NCI-H2196 treated with DMSO at 0.1 percent for 48 hours (cell line): ENCODE results near the gene ZNF548.

ENCODE experiments used
- DNase-seq: peaks from one replicate; lab custom pipeline; 2025; ENCODE audit not compliant: unreplicated experiment; lab: John Stamatoyannopoulos, UW

ZNF548 gene

DNA sequence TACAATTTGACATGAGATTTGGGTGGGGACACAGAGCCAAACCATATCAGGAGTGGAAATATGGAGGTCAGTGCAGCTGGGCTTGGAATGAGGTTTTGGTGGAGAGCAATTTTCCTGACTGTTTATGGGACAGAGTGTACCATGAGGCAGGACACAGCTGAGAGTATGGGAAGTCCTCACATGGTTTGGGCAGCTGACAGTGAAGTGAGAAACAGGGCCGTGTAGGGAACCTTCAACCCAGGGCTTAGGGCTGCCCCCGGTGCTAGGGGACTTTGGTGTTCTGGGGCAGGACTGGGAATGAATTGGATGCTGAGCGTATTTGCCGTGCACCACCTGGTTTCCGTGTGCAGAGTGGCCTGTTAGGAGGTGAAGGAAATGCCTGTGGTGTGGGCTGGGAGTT is 6.1 kb downstream of the ZNF548 start:
- DNase-seq, result no peak

DNA sequence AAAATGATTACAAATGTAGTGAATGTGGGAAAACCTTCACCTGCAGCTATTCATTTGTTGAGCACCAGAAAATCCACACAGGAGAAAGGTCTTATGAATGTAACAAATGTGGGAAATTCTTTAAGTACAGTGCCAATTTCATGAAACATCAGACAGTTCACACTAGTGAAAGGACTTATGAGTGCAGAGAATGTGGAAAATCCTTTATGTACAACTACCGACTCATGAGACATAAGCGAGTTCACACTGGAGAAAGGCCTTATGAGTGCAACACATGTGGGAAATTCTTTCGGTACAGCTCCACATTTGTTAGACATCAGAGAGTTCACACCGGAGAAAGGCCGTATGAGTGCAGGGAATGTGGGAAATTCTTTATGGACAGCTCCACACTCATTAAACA is 9.2 kb downstream of the ZNF548 start:
- no peak for DNase-seq

DNA sequence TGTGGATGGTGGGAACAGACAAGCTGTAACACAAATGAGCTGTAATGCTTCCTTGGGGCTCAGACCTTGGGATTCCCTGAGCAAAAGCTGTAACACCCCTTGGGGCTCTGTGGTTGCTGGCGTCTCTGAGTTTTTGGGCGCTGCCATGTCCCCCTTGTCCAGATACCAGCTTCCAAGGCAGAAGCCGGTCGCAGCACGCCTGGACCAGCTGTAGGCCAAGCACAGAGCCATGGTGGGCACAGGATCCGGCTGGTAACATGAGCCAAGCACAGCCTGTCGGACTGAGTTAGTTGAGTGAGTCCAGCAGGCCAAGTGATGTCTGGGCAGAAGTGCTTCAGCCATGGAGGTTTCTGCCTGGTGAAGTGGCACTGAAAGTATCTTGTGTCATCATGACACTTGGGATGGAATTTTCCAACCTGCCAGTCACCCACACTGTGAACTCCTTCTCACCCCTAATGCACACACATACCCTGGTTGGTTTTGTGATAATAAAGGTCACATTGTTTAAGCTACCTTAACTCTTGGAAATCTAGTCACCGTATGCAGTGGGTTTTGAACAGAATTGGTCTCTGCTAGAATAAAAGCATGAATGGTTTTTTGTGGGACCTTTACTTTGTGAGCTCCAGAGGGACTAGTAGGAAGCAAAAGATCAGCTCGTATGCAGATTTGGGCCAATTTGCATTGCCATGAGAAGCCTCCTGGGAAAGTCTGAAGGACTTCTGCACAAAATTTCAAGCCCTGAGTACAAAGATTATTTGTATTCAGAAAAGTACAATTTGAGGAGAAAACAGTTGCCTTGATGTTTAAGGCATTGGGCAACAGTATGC is 14.3 kb downstream of the ZNF548 start:
- no peak for DNase-seq

DNA sequence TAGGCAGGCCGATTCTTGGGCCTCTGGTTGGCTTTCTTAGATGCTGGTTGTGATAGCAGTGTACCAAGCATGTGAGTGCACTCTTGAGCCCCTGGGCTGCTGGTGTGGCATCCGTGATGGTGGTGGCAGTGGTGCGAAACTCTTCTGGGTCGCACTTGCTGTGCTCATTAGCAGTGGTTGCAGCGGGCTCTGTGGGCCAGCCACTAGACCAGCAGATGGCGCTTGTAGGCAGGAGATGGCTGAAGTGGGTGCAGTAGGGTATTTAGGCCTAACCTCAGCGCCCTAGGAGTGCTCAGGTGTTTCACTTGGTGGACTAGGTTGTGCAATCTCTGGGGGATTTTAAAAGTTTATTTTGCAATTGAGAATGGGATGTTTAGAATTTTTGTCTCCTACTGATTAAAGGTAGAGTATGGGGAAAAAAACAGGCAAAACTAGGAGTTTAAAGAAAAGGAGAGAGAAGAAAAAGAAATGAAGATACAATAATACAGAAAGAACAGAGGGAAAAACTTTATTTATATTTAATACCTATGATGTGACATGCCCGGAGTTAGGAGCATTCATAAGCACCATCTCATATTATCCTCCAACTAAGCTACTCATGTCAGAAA is 17.0 kb downstream of the ZNF548 start:
- DNase-seq, result no peak

DNA sequence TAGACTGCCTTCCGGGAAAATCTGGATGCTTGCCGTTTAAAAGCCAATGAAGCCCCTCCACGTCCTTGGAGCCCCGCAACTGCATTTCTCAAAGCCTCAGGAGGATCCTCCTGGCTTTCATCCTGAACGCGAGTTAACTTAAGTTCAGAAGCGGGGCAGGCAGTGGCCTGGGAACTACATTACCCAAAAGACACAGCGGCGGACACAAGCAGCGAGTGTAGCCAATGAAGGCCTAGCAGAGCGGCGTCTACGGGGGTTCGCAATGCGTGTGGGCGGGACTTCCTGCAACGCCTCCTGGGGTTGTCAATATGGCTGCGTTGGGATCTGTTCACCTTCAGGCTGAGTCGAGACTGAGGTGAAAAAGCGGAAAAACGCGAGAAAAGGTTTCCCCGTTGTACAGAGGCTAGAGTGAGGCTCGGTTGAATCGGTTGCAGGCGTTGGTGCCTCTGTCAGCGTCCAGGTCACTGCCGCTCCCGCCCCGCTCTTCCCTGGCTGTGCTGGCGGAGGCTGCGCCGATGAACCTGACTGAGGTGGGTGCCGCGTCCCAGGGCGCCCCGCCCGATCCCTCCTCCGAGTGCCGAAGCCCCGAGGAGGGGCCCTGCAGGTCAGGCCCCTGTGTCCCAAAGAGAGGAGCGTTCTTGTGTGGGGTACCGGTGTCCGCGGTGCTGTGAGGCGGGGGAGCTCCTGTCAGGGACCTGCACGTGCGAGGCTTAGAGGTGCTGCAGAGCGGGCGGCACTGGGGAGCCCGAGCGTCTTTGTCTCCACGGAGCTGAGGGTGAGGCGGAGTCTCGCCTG is 21.4 kb downstream of the ZNF548 start, which contains the start of gene ZNF17:
Gene ZNF17 (plus strand): TSS at position 285 of the 795 bp plus-strand sequence. CDS start 2,455 bp downstream, outside the sequence.
- DNase-seq, result peak; percentile 83

DNA sequence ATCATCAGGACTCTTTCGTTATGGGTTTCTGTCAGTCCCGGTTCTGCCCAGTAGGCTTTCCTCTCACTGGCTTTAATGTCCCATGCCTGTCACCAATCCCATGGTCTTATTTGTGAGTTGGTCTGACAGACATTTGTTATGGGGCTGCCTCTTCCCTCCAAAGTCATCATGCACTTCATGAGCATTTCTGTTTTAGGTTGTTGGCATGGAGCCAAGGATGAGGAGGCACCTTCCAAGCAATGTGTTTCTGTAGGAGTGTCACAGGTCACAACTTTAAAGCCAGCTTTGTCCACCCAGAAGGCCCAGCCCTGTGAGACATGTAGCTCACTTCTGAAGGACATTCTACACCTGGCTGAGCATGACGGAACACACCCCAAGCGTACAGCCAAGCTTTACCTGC is 29.8 kb downstream of the ZNF548 start:
- no peak for DNase-seq

DNA sequence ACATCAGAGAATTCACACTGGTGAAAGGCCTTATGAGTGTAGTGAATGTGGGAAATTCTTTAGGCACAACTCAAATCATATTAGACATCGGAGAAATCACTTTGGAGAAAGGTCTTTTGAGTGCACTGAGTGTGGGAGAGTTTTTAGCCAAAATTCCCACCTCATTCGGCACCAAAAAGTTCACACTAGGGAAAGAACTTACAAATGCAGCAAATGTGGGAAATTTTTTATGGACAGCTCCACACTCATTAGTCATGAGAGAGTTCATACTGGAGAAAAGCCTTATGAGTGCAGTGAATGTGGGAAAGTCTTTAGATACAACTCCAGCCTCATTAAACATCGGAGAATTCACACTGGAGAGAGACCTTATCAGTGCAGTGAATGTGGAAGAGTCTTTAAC is 31.4 kb downstream of the ZNF548 start:
- no peak for DNase-seq

DNA sequence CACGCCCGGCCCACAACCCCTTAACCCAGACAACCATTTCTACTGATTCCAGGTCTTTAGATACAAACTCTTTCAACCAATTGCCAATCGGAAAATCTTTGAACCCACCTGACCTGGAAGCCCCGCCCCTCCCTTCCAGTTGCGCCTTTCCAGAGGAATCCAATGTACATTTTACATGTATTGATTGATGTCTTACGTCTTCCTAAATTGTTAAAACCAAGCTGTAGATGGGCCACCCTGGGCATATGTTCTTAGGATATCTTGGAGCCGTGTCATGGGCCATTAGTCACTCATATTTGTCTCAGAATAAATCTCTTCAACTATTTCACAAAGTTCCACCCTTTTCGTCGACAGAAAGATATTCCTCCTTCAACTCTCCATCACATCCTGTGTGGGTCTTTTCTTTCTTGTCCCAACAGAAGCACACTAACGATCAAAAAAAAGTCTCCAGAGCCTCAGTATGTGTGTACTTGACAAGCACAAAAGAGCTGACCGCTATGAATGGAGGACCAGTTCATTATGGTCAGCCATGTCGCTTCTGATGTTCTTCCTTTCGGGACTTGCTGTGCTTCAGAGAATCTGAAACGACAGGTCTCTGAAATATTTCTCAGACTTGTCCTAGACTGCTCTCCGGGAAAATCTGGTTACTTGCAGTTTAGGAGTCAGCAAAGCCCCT is 44.9 kb downstream of the ZNF548 start:
- DNase-seq, result peak; percentile 42

DNA sequence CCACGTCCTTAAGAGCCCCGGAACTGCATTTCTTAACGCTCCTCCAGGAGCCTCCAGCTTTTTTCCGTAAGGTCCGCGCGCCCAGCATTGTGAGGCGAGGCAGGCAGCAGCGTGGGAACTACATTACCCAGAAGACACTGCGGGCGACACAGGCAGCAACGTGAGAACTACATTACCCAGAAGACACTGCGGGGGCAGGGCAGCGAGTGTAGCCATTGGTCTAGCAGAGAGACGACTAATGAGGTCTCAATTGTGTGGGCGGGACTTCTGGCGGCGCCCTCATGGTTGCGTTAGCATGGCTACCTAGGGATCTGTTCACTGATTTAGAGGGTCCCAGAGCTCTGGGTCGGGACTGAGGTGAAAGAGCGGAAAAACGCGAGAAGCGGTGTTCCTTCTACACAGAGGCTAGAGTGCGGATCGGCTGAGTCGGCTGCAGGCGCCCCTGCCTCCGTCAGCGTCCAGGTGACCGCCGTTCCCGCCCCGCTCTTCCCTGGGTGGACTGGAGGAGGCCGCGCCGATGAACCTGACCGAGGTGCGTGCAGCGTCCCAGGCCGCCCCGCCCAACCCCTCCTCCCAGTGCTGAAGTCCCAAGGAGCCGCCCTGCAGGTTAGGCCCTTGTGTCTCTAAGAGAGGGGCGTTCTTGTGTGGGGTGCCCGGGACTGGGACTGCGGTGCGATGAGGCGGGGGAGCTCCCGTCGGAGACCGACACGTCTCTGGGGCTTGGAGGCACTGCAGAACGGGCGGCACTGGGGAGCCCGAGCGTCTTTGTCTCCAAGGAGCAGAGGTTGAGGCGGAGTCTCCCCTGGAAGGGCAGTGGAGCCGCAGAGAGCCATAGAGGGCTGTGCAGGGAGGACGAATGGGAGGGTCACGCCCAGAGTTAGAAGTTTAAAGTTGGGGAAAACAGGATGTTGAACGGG is 45.7 kb downstream of the ZNF548 start, which contains the start of gene ZNF749:
Gene ZNF749 (plus strand): TSS at position 264 of the 917 bp plus-strand sequence. CDS start 254 bp downstream, at position 518.
- peak; percentile 94 for DNase-seq

DNA sequence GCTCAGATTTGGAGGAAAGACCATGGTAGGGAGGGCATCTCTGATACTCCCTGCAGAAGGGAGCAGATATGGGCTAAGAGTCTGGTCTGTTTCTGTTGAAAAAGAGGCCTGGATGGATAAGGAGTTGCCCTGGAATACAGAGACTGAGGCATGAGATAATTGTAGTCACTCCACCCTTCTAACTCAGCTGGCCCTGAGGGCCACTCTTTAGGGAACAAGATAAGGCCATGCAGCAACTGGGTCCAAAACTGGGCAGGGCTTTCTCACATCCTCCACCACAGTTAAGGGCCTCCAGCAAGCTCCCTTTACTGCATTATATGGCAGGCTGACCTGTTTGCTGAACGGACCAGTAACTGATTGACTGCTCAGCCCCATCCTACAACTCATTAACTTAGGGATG is 46.8 kb downstream of the ZNF548 start:
- DNase-seq, result no peak

DNA sequence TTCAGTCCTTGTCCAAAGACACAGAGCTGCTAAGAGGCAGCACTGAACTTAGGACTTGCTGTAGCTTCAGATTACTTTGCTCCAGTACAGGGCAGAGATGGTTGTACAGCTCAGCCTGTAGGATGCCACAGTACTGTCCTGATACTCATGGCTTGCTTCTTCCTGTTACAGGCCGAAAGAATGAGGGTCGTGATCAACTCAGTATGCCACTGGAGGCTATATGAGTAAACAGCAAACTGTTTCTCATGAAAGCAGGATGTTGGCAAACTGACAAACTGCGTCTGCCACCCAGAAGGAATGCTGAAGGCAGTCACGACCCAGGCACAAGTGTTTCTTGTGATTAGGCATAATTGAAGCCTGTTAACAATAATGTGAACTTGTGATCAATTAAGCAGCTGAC is 48.3 kb downstream of the ZNF548 start:
- no peak for DNase-seq

DNA sequence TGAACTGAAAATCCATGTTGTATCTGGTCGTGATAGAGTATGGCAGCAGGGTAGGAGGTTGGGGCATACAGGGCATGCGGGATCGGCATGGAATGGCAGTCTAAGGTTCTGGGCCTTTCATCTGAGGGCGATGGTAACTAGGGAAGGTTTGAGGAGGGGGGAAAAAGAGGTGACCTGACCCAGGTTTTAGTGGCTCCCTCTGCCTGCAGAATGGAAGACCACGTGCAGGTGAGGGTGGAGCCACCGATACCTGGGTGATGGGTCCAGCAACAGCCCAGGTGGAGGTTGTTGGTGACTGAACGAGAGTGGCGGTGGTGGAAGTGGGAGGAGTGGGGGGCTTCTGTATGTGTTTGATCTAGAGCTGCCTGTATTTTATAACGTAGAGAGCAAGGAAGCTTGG is 49.3 kb downstream of the ZNF548 start:
- DNase-seq, result no peak

DNA sequence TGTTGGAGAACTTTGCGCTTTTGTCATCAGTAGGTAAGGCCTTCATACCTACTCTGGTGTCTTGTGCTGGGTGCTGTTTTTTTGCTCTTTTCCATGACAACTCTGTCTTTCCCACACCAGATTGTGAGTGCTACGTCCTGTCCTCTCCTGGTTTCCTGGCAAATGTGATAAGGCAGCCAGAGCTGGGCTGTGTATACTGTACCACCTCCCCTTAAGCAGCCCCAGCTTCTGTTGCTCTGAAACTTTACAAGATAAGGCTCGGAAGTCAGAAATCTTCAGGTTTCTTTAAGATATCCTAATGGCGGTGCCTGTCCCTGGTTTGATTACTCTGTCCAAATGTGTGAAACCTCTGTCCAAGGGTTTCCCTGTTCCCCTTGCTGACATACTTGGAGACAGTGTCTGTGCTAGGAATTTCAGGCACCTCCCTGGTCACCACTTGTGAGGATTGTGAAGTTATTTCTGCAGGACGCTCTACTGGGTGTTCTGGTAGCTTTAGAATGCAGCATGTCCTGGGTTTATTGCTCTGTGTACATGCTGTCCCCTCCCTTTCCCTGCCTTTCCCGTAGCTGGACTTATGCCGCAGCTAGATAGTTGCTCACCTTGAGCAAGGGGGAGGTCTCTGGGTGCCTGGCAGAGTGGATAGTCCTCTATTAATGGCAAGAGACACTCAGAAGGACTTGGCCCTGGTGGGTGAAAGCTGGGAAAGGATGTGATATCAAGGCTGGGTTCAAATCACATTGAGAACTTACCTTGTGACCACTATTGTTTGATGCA is 52.5 kb downstream of the ZNF548 start:
- DNase-seq, result no peak

DNA sequence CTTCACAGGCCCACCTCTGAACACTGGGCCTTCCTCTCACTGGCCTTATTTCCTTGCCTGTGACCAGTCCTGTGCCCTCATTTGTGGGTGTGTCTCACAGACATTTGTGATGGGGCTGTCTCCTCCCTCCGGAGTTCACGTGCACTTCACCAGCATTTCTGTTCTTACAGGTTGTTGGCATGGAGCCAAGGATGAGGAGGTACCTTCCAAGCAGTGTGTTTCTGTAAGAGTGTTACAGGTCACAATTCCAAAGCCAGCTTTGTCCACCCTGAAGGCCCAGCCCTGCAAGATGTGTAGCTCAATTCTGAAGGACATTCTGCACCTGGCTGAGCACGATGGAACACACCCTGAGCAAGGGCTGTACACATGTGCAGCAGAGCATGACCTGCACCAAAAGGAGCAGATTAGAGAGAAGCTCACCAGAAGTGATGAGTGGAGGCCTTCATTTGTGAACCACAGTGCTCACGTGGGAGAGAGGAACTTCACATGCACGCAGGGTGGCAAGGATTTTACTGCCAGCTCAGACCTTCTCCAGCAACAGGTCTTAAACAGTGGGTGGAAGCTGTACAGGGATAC is 53.6 kb downstream of the ZNF548 start:
- DNase-seq, result no peak

DNA sequence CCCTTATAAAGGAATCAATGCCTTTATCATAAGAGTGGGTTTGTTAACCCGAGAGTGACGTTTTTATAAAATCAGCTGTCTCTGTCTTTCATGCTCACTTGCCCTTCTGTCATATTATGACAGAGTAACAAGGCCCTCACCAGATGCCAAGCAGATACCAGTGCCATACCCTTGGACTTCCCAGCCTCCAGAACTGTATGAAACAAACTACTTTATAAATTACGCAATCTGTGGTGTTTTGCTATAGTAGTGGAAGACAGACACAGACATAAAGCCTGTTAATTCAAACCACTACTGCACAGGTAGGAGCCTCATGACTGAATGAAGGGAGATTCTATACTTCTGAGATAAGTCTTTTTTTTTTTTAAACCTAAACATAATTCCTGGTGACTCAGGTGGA is 62.7 kb downstream of the ZNF548 start:
- no peak for DNase-seq
